ENCODE data around the gene NFIX. TPM values are rescaled to one million over a fixed set of nuclear protein-coding genes. Genes with fewer than 3 reads are reported as not detected.

Gene NFIX
- total and polyA plus RNA-seq, 2 of the 13 experiments (the other 11 are each of a cell fraction or from before 2014, with no cell fraction given), result 3.4 to 5.4 TPM

DNA sequence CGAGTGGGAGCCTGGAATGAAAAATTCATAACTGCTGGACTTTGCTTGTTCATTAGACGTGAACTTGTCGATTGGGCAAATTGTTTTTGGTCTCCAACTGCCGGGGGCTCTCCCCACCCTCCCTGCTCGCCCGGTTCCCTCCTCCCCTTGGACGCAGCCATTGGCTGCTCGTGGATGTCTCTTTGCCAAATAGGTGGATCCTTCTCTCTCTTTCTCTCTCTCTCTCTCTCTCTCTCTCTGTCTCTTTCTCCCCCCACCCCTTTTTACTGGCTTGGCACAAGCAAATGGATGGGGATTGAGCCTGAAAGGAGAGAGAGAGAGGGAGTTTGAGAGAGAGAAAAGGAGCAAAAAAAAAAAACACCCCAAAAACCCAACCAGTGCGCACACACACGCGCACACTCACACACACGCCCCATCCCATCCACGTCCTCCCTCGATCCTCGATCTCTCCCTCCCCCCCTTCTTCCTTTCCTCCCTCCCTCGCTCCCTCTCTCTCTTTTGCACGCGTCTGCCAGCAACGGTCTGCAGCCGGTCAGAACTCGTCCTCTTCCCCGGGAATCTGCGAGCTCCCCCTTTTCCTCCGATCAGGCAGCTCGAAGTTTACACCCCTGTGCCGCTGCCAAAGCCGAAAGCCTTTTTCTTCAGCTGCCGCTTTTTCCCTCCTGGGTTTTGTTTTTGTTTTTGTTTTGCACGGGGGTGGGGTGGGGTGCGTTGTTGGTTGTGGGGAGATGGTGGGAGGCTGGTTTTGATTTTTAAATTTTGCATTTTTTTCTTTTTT lies 27.8 kb downstream of the NFIX start (continued):
- TF ChIP-seq, protein P1, sequence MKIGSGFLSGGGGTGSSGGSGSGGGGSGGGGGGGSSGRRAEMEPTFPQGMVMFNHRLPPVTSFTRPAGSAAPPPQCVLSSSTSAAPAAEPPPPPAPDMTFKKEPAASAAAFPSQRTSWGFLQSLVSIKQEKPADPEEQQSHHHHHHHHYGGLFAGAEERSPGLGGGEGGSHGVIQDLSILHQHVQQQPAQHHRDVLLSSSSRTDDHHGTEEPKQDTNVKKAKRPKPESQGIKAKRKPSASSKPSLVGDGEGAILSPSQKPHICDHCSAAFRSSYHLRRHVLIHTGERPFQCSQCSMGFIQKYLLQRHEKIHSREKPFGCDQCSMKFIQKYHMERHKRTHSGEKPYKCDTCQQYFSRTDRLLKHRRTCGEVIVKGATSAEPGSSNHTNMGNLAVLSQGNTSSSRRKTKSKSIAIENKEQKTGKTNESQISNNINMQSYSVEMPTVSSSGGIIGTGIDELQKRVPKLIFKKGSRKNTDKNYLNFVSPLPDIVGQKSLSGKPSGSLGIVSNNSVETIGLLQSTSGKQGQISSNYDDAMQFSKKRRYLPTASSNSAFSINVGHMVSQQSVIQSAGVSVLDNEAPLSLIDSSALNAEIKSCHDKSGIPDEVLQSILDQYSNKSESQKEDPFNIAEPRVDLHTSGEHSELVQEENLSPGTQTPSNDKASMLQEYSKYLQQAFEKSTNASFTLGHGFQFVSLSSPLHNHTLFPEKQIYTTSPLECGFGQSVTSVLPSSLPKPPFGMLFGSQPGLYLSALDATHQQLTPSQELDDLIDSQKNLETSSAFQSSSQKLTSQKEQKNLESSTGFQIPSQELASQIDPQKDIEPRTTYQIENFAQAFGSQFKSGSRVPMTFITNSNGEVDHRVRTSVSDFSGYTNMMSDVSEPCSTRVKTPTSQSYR (CRISPR knock-in tag; IDR thresholded peaks at IDR 0.05; ENCODE audit: borderline replicate concordance), result peak; percentile 31; the same call in 1 of the 2 replicates
- TF ChIP-seq, protein P2, sequence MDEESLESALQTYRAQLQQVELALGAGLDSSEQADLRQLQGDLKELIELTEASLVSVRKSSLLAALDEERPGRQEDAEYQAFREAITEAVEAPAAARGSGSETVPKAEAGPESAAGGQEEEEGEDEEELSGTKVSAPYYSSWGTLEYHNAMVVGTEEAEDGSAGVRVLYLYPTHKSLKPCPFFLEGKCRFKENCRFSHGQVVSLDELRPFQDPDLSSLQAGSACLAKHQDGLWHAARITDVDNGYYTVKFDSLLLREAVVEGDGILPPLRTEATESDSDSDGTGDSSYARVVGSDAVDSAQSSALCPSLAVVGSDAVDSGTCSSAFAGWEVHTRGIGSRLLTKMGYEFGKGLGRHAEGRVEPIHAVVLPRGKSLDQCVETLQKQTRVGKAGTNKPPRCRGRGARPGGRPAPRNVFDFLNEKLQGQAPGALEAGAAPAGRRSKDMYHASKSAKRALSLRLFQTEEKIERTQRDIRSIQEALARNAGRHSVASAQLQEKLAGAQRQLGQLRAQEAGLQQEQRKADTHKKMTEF (CRISPR knock-in tag; IDR thresholded peaks at IDR 0.05), result peak; percentile 38; the same call in 1 of the 2 replicates
- no peak for TF ChIP-seq ZNF780A (CRISPR knock-in tag; IDR thresholded peaks at IDR 0.05)
- TF ChIP-seq CCAR2 (optimal IDR thresholded peaks at IDR 0.05; ENCODE audit: low read depth, low read length), result peak; percentile 27
- TF ChIP-seq, protein P3, sequence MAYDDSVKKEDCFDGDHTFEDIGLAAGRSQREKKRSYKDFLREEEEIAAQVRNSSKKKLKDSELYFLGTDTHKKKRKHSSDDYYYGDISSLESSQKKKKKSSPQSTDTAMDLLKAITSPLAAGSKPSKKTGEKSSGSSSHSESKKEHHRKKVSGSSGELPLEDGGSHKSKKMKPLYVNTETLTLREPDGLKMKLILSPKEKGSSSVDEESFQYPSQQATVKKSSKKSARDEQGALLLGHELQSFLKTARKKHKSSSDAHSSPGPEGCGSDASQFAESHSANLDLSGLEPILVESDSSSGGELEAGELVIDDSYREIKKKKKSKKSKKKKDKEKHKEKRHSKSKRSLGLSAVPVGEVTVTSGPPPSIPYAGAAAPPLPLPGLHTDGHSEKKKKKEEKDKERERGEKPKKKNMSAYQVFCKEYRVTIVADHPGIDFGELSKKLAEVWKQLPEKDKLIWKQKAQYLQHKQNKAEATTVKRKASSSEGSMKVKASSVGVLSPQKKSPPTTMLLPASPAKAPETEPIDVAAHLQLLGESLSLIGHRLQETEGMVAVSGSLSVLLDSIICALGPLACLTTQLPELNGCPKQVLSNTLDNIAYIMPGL (CRISPR knock-in tag; IDR thresholded peaks at IDR 0.05; ENCODE audit: borderline replicate concordance in 1 of 2, low read depth in 1 of 2), result 0 out of 4 replicates have a peak, but pooled peaks of 1 of the 2 experiments have one; percentile 35
- TF ChIP-seq KDM3A (CRISPR knock-in tag; IDR thresholded peaks at IDR 0.05; ENCODE audit: low read depth), result no peak
- TF ChIP-seq EP300 (IDR thresholded peaks at IDR 0.05; ENCODE audit: low read depth in 2 of 2, low read length in 2 of 2), result no peak
- TF ChIP-seq EP300 (CRISPR knock-in tag; IDR thresholded peaks at IDR 0.05; ENCODE audit: borderline replicate concordance), result no peak; the same call in 1 of the 2 replicates
- TF ChIP-seq KLF6 (CRISPR knock-in tag; IDR thresholded peaks at IDR 0.05), result 0 out of 2 replicates have a peak, but pooled peaks have one; percentile 26
- TF ChIP-seq MZF1 (CRISPR knock-in tag; IDR thresholded peaks at IDR 0.05; ENCODE audit: borderline replicate concordance), result no peak
- TF ChIP-seq NCOA2 (CRISPR knock-in tag; IDR thresholded peaks at IDR 0.05), result 0 out of 2 replicates have a peak, but pooled peaks have one; percentile 9
- TF ChIP-seq DPF2 (CRISPR knock-in tag; IDR thresholded peaks at IDR 0.05; ENCODE audit: borderline replicate concordance, low read depth), result no peak
- TF ChIP-seq SPEN (CRISPR knock-in tag; IDR thresholded peaks at IDR 0.05; ENCODE audit: low read depth), result peak; percentile 6; the same call in 1 of the 2 replicates
- no peak for TF ChIP-seq ZNF674 (CRISPR knock-in tag; IDR thresholded peaks at IDR 0.05; ENCODE audit: low read depth)
- TF ChIP-seq, protein P4, sequence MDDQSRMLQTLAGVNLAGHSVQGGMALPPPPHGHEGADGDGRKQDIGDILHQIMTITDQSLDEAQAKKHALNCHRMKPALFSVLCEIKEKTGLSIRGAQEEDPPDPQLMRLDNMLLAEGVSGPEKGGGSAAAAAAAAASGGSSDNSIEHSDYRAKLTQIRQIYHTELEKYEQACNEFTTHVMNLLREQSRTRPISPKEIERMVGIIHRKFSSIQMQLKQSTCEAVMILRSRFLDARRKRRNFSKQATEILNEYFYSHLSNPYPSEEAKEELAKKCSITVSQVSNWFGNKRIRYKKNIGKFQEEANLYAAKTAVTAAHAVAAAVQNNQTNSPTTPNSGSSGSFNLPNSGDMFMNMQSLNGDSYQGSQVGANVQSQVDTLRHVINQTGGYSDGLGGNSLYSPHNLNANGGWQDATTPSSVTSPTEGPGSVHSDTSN (CRISPR knock-in tag; IDR thresholded peaks at IDR 0.05; ENCODE audit: borderline replicate concordance), result no peak
- no peak for TF ChIP-seq MED13 (CRISPR knock-in tag; IDR thresholded peaks at IDR 0.05)
- no peak for TF ChIP-seq ZNF605 (CRISPR knock-in tag; IDR thresholded peaks at IDR 0.05)
- peak; percentile 37 for TF ChIP-seq XRCC5 (optimal IDR thresholded peaks at IDR 0.05; ENCODE audit: low read length)
- TF ChIP-seq JARID2 (CRISPR knock-in tag; IDR thresholded peaks at IDR 0.05; ENCODE audit: insufficient replicate concordance), result no peak
- TF ChIP-seq ZNF253 (CRISPR knock-in tag; IDR thresholded peaks at IDR 0.05; ENCODE audit: borderline replicate concordance), result no peak
